ENCODE data around the gene KIAA0825. TPM values are rescaled to one million over a fixed set of nuclear protein-coding genes. Genes with fewer than 3 reads are reported as not detected.

KIAA0825 gene
- under 1 TPM; 0.68 to 0.69 TPM for total RNA-seq

GRCh38 chr5:94618493-94619328, at the start of gene KIAA0825, which contains the start of gene SLF1:
TSS of gene KIAA0825 (minus strand) at chr5:94618604. CDS start at chr5:94537126, 81,478 bp downstream.
TSS of gene SLF1 (plus strand) at chr5:94618669. CDS start at chr5:94628811, 10,142 bp downstream.
- DNase-seq = peak; percentile 94
- H3K4me1 Mint-ChIP-seq (ENCODE audit: low read depth) = peaks cover 38% of the 10 kb centered on the region
- H3K36me3 Mint-ChIP-seq = peaks cover 3% of the 10 kb centered on the region
- POLR2A ChIA-PET = interaction anchor here (1.2 kb wide), 1 partner anchor 44 kb away, joined by 4 read pairs; no protein-coding TSS in a partner anchor
- CTCF ChIA-PET = interaction anchor here (0.6 to 2.2 kb wide), 6 partner anchors 13 to 119 kb away, joined by 3 to 8 read pairs (median 3); no protein-coding TSS in a partner anchor
- no peaks in the 10 kb centered on the region for H3K27me3 Mint-ChIP-seq
- H3K27ac Mint-ChIP-seq = peak within 1 kb of the TSS; percentile 94
- no peaks in the 10 kb centered on the region for H3K9me3 Mint-ChIP-seq
- peak within 1 kb of the TSS; percentile 94 for H3K4me3 Mint-ChIP-seq
- intact Hi-C loops (cut with micrococcal nuclease) = loop anchor here (1.0 to 5.0 kb wide), 7 partner anchors 41 to 1344 kb away; partner anchors contain the start of gene ELL2

GRCh38 chr5:94667937-94668336, 49.5 kb upstream of the KIAA0825 start:
- no peak overlapping the region for H3K27ac Mint-ChIP-seq
- DNase-seq = no peak
- no peaks in the 10 kb centered on the region for H3K9me3 Mint-ChIP-seq
- ChIA-PET POLR2A (no interaction called here), CTCF (interaction anchor here (1.4 kb wide), 1 partner anchor 25 kb away, joined by 5 read pairs; no protein-coding TSS in a partner anchor)
- no peak overlapping the region for H3K4me3 Mint-ChIP-seq
- peaks cover 16% of the 10 kb centered on the region for H3K36me3 Mint-ChIP-seq
- intact Hi-C loops (cut with micrococcal nuclease) = no loop called here
- H3K4me1 Mint-ChIP-seq (ENCODE audit: low read depth) = no peaks in the 10 kb centered on the region
- H3K27me3 Mint-ChIP-seq = no peaks in the 10 kb centered on the region

- H3K4me1 Mint-ChIP-seq (ENCODE audit: low read depth) = no peaks in the 10 kb centered on the region
- H3K9me3 Mint-ChIP-seq = peaks cover 29% of the 10 kb centered on the region
- intact Hi-C loops (cut with micrococcal nuclease) = no loop called here
- POLR2A ChIA-PET = no interaction called here
- no peaks in the 10 kb centered on the region for H3K27me3 Mint-ChIP-seq
- CTCF ChIA-PET = no interaction called here
- no peak for DNase-seq
- H3K27ac Mint-ChIP-seq = no peak overlapping the region
- no peak overlapping the region for H3K4me3 Mint-ChIP-seq
- peaks cover 43% of the 10 kb centered on the region for H3K36me3 Mint-ChIP-seq
These were observed 42.7 kb upstream of the KIAA0825 start for GRCh38 chr5:94661086-94661485.

- CTCF ChIA-PET = no interaction called here
- H3K36me3 Mint-ChIP-seq = peaks cover 47% of the 10 kb centered on the region
These were observed 42.1 kb upstream of the KIAA0825 start for GRCh38 chr5:94660506-94660905.

GRCh38 chr5:94658272-94658671, 39.9 kb upstream of the KIAA0825 start:
- Mint-ChIP-seq H3K9me3 (peaks cover 44% of the 10 kb centered on the region), H3K27ac (no peak overlapping the region), H3K4me1 (ENCODE audit: low read depth) (no peaks in the 10 kb centered on the region), H3K4me3 (no peak overlapping the region), H3K27me3 (no peaks in the 10 kb centered on the region), H3K36me3 (peaks cover 62% of the 10 kb centered on the region)
- ChIA-PET CTCF (no interaction called here), POLR2A (no interaction called here)
- intact Hi-C loops (cut with micrococcal nuclease) = no loop called here
- no peak for DNase-seq

More at GRCh38 chr5:94660506-94660905, 42.1 kb upstream of the KIAA0825 start:
- Mint-ChIP-seq H3K4me1 (ENCODE audit: low read depth) (no peaks in the 10 kb centered on the region), H3K4me3 (no peak overlapping the region), H3K27me3 (no peaks in the 10 kb centered on the region), H3K9me3 (peaks cover 35% of the 10 kb centered on the region), H3K27ac (no peak overlapping the region)
- POLR2A ChIA-PET = no interaction called here
- intact Hi-C loops (cut with micrococcal nuclease) = no loop called here
- no peak for DNase-seq

DNA sequence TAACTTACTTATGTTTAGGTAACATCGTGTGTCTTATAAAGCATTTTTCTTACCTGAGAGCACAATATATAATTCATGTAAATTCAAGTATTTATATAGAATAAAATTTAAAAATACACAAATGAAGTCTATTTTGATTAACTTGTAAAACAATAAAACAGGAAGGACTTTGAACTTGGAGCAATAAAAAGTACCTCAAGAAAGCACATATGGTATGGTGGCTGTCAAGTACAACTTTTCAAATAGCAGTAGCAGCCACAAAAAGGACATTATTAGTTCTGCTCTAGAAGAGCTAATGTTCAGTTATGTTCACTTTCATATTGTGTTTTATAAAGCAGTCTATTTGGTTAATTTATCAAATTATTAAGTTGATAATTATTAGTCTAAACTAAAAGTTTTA, 31.5 kb upstream of the KIAA0825 start:
- Mint-ChIP-seq H3K27ac (no peak overlapping the region), H3K9me3 (peaks cover 3% of the 10 kb centered on the region), H3K36me3 (peaks cover 21% of the 10 kb centered on the region), H3K27me3 (no peaks in the 10 kb centered on the region), H3K4me1 (ENCODE audit: low read depth) (no peaks in the 10 kb centered on the region), H3K4me3 (no peak overlapping the region)
- ChIA-PET CTCF (no interaction called here), POLR2A (no interaction called here)
- no peak for DNase-seq
- intact Hi-C loops (cut with micrococcal nuclease) = no loop called here

- Mint-ChIP-seq H3K4me1 (ENCODE audit: low read depth) (peaks cover under 1% of the 10 kb centered on the region), H3K9me3 (no peaks in the 10 kb centered on the region), H3K4me3 (no peak overlapping the region), H3K27me3 (no peaks in the 10 kb centered on the region), H3K36me3 (peaks cover 19% of the 10 kb centered on the region), H3K27ac (no peak overlapping the region)
- no peak for DNase-seq
- intact Hi-C loops (cut with micrococcal nuclease) = no loop called here
- ChIA-PET CTCF (no interaction called here), POLR2A (no interaction called here)
These were observed 28.4 kb upstream of the KIAA0825 start for GRCh38 chr5:94646758-94647157.

DNA sequence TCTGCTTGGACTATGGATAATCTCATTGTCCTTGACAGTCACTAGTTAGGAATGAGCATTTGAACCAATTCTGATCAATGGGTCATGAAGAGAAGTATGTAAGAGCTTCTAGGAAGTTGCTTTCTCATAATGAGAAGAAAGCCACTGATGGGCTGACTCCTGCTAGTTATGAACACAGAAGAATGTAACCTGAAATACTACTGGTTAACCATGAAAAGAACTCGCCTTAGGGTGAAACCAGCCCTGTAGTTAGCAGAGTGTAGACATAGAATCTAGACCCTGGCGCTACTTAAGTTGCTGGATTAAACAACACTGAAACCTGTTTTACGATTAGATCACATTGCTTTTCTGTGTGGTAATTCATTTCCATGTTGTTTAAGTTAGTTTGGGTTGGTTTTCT, 26.6 kb upstream of the KIAA0825 start:
- ChIA-PET CTCF (no interaction called here), POLR2A (no interaction called here)
- Mint-ChIP-seq H3K36me3 (peaks cover 34% of the 10 kb centered on the region), H3K27me3 (no peaks in the 10 kb centered on the region), H3K4me3 (no peak overlapping the region), H3K9me3 (peaks cover 7% of the 10 kb centered on the region), H3K4me1 (ENCODE audit: low read depth) (peaks cover 5% of the 10 kb centered on the region), H3K27ac (no peak overlapping the region)
- intact Hi-C loops (cut with micrococcal nuclease) = no loop called here
- DNase-seq = no peak

GRCh38 chr5:94640176-94640575, 21.8 kb upstream of the KIAA0825 start:
- no peak overlapping the region for H3K27ac Mint-ChIP-seq
- H3K27me3 Mint-ChIP-seq = no peaks in the 10 kb centered on the region
- ChIA-PET CTCF (interaction anchor here (1.3 kb wide), 1 partner anchor 98 kb away, joined by 3 read pairs; no protein-coding TSS in a partner anchor), POLR2A (no interaction called here)
- H3K4me1 Mint-ChIP-seq (ENCODE audit: low read depth) = peaks cover 16% of the 10 kb centered on the region
- intact Hi-C loops (cut with micrococcal nuclease) = no loop called here
- peaks cover 24% of the 10 kb centered on the region for H3K9me3 Mint-ChIP-seq
- H3K4me3 Mint-ChIP-seq = no peak overlapping the region
- peaks cover 63% of the 10 kb centered on the region for H3K36me3 Mint-ChIP-seq
- no peak for DNase-seq

DNA sequence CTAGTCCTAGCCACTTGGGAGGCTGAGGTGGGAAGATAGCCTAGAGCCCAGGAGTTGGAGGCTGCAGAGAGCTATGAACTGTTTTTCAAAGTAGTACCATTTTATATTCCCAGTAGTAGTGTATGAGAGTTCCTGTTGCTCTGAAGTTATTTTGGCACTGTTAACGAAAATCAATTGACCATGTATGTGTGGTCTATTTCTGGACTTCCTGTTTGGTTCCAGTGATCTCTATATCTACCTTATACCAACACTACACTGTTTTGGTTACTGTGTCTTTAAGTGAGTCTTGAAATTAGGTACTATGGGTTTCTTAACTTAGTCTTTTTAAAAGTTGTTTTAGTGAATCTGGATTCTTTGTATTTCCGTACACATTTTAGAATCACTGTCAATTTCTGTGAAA, 13.6 kb upstream of the KIAA0825 start:
- POLR2A ChIA-PET = no interaction called here
- H3K27ac Mint-ChIP-seq = no peak overlapping the region
- H3K4me1 Mint-ChIP-seq (ENCODE audit: low read depth) = peaks cover 17% of the 10 kb centered on the region
- peaks cover 43% of the 10 kb centered on the region for H3K36me3 Mint-ChIP-seq
- CTCF ChIA-PET = interaction anchor here (1.1 kb wide), 1 partner anchor 13 kb away, joined by 3 read pairs; the partner anchor contains the start of genes KIAA0825 and SLF1
- intact Hi-C loops (cut with micrococcal nuclease) = no loop called here
- peaks cover 6% of the 10 kb centered on the region for H3K9me3 Mint-ChIP-seq
- no peaks in the 10 kb centered on the region for H3K27me3 Mint-ChIP-seq
- no peak for DNase-seq
- H3K4me3 Mint-ChIP-seq = no peak overlapping the region

GRCh38 chr5:94627191-94627590, 8.8 kb upstream of the KIAA0825 start:
- CTCF ChIA-PET = no interaction called here
- H3K36me3 Mint-ChIP-seq = peaks cover 17% of the 10 kb centered on the region
- DNase-seq = no peak
- POLR2A ChIA-PET = no interaction called here
- no peaks in the 10 kb centered on the region for H3K9me3 Mint-ChIP-seq
- H3K4me1 Mint-ChIP-seq (ENCODE audit: low read depth) = peaks cover 7% of the 10 kb centered on the region
- no peak overlapping the region for H3K4me3 Mint-ChIP-seq
- no peaks in the 10 kb centered on the region for H3K27me3 Mint-ChIP-seq
- intact Hi-C loops (cut with micrococcal nuclease) = no loop called here
- H3K27ac Mint-ChIP-seq = no peak overlapping the region

DNA sequence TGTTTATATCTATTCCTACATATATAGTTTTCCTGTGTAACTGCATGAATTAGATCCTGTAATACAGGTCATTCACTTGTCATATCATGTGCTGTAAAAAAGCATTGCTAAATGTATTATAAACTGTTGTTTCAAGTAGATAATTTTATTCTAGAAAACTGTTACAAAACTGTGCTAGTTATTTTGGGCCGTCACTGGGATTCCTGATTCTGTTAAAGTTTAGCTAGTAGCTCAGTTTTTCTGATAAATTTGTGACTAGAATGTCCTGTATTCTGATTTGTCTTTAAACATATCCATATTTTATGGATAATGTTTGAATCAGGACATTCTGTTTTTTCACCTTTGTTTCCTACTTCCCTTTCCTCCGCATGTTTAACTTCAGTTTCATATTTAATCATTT, 5.5 kb upstream of the KIAA0825 start:
- H3K4me1 Mint-ChIP-seq (ENCODE audit: low read depth) = peaks cover 25% of the 10 kb centered on the region
- ChIA-PET POLR2A (no interaction called here), CTCF (no interaction called here)
- H3K36me3 Mint-ChIP-seq = peaks cover 4% of the 10 kb centered on the region
- no peak overlapping the region for H3K4me3 Mint-ChIP-seq
- no peaks in the 10 kb centered on the region for H3K27me3 Mint-ChIP-seq
- H3K27ac Mint-ChIP-seq = no peak overlapping the region
- DNase-seq = no peak
- intact Hi-C loops (cut with micrococcal nuclease) = no loop called here
- no peaks in the 10 kb centered on the region for H3K9me3 Mint-ChIP-seq

DNA sequence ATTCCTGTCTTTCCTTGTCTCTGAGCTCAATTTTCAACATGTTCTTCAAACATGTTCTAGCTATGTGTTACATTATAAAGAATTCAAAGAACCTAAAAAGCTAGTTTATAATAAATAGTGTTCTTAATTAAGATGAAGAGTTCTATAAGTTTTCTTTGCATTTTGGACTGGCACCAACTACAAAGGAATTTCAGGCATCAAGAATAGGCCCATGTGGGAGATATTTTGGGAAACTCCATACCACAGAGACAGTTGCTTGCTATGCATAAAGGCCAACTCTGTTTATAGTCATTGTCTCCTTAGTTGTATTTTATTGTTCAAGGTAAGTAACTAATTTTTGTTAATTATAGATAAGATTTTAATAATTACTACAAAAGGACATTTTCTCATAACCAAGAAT, 4.6 kb upstream of the KIAA0825 start:
- no peak overlapping the region for H3K4me3 Mint-ChIP-seq
- no peaks in the 10 kb centered on the region for H3K27me3 Mint-ChIP-seq
- no peak overlapping the region for H3K27ac Mint-ChIP-seq
- intact Hi-C loops (cut with micrococcal nuclease) = no loop called here
- POLR2A ChIA-PET = no interaction called here
- H3K36me3 Mint-ChIP-seq = peaks cover 3% of the 10 kb centered on the region
- DNase-seq = no peak
- no peaks in the 10 kb centered on the region for H3K9me3 Mint-ChIP-seq
- CTCF ChIA-PET = no interaction called here
- H3K4me1 Mint-ChIP-seq (ENCODE audit: low read depth) = peaks cover 25% of the 10 kb centered on the region

Measured in activated CD4-positive, alpha-beta memory T cell treated with anti-CD3 and anti-CD28 coated beads for 36 hours (primary cell).